ENCODE data around the gene PTCD1.

DNA sequence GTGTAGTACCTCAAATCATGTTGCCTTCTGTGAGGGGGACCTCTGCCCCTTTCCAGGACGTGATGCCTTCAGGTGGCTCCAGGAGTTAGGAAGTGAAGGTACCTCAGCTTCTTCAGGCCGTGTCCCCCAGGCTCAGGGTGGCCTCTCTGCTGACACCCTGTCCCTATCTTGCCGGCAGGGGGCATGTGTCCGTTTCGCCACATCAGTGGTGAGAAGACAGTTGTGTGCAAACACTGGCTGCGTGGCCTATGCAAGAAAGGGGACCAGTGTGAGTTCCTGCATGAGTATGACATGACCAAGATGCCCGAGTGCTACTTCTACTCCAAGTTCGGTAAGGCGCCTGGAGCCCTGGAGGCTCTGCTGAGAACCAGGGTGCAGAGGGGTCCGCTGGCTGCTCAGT, 9.3 kb upstream of the PTCD1 start:
- TF ChIP-seq, protein P1, sequence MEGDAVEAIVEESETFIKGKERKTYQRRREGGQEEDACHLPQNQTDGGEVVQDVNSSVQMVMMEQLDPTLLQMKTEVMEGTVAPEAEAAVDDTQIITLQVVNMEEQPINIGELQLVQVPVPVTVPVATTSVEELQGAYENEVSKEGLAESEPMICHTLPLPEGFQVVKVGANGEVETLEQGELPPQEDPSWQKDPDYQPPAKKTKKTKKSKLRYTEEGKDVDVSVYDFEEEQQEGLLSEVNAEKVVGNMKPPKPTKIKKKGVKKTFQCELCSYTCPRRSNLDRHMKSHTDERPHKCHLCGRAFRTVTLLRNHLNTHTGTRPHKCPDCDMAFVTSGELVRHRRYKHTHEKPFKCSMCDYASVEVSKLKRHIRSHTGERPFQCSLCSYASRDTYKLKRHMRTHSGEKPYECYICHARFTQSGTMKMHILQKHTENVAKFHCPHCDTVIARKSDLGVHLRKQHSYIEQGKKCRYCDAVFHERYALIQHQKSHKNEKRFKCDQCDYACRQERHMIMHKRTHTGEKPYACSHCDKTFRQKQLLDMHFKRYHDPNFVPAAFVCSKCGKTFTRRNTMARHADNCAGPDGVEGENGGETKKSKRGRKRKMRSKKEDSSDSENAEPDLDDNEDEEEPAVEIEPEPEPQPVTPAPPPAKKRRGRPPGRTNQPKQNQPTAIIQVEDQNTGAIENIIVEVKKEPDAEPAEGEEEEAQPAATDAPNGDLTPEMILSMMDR (IDR thresholded peaks at IDR 0.05): no peak
- TF ChIP-seq POLR2A (IDR thresholded peaks at IDR 0.05): no peak

Data from upper lobe of left lung (tissue), 4 donors.